GM23248 (cell line): ENCODE results near the gene SFT2D3.

Experiments
- EZH2 ChIP-seq: fragments of 200-600 bp; sonication (generic); IDR thresholded peaks from 2 replicates; pipeline ENCODE4 v1.6.1; 2018; ENCODE audit warnings: antibody characterized with exemption, mild to moderate bottlenecking; ENCODE audit not compliant: insufficient read depth, poor library complexity, severe bottlenecking
- EZH2phosphoT487 ChIP-seq: fragments of 200-600 bp; sonication (generic); IDR thresholded peaks from 2 replicates; pipeline ENCODE4 v1.6.1; 2018; ENCODE audit warnings: antibody characterized with exemption, moderate library complexity, mild to moderate bottlenecking, low read depth; ENCODE audit not compliant: insufficient read depth

DNA sequence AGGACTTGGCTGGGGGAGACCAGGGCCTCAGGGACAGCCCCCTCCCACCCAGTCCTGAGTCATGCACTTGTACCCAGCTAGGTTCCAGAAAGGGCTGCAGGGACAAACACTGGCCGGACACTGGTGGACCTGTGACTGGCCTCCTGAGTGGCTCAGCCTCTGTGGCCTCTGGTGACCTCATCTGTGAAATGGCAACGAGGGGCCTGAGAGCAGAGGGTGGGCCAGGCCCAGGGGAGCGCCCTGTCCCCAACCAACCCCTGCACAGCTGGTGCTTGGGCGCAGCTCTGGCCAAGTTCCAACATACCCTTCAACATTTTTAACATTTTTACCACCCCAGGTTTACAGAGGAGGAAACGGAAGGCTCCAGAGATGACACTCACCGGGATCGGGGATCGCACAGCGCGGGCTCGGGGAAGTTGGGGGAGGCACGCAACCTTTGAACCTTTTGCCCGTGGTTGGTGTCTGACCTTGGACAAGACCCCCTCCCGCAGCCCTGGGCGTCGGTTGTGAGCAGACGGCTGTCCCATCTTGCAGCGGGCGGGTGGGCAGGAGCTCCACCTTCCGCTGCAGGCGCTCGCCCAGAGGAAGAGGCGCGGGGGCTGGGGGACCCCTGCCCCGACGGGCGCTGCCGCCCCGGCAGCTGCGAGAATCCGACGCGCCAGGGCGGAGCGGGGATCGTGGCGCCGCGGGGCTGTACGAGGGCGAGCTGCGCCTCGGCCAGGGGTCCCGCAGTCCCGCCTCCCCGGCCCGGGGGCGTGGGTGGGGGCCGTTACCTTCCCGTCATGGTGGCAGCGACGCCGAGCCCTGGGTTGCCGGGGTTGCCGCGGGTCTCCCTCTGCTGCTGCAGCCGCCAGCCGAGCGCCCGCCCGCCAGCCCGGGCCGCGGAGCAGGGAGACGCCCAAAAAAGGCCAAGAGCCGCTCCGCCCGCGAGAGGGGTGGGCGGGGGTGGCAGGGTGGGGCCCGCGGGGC is 26.8 kb upstream of the SFT2D3 start:
- no peak for TF ChIP-seq EZH2phosphoT487
- no peak for TF ChIP-seq EZH2
